Ovary (tissue), 1 donor: ENCODE results near the gene OR2T11.

Experiments used
- EP300 ChIP-seq: sonication (generic); formaldehyde crosslinking; IDR thresholded peaks from one replicate; pipeline ENCODE4 v1.6.1; 2017; ENCODE audit warnings: antibody characterized with exemption
- POLR2A ChIP-seq: fragments of 450-650 bp; IDR thresholded peaks from one replicate; pipeline ENCODE4 v1.6.1; 2017; ENCODE audit warnings: antibody characterized with exemption, mild to moderate bottlenecking, moderate library complexity

- no peak for TF ChIP-seq EP300
- TF ChIP-seq POLR2A: no peak
Measured at GRCh38 chr1:248622570-248623001, 12.3 kb downstream of the OR2T11 start.
